Mesenteric fat pad (tissue), 1 donor: ENCODE results near the gene SGMS2. TPM values are rescaled to one million over a fixed set of nuclear protein-coding genes. Genes with fewer than 3 reads are reported as not detected.

ENCODE experiments used
- DNase-seq: peaks from one replicate; pipeline ENCODE4 v3.0.0-alpha.2; 2020; ENCODE audit warnings: low spot score
- long read RNA-seq: library from polyadenylated mRNA; unstranded; transcript quantifications from one replicate; pipeline ENCODE4 v2.0.0, GENCODE V29; 2020
- total RNA-seq: library from RNA; stranded (reverse); fragmentation: NEBNext Ultra II Directional; extraction: Animal tissue kit (Norgen Biotek cat#: 25700); gene quantifications from one replicate; pipeline ENCODE4 v1.2.1, GENCODE V29; 2021
- donor health status: DM: yes; HTN: yes; CAD: no.

The SGMS2 gene
- 26.3 TPM for total RNA-seq
- long read RNA-seq, full-length matches to known transcripts: 1 of 6 reads
- long read RNA-seq, partial matches to known transcripts: 0 of 6 reads
- long read RNA-seq, other reads (novel, unspliced or antisense): 5 of 6 reads

DNA sequence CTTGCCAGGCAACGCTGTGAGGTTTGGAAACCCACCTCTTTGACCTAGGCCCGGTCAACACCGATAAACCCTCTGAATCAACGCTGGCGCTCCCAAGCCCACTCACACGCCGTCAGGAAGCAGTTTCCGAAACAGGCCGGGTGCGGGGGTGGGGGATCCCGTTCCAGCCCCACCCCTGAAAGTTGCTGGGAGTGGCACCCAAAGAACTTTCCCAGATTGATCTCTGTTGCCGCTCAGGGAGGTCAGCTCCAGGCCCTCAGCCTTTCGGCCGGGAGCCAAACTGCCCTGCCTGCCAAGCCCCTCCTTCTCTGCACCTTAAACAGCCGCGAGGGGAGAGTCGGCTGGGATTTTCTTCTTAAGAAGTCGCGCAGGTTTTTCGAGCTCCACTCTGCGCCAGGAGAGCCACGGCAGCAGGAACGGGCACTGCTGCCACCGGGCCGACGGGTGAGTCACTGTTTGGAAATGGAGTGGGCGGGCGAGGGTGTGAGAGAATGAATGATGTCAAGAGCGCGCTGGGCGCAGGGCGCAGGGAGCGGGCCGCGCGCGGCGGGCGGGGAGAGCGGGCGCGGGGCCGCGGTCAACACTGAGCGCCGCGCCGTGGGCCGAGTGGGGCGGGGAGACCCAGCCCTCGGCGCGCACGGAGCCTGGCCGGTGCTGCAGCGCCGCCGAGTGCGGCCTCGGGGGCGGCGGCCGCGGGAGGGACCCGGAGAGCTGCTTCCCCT, at the start of gene SGMS2:
Gene SGMS2 (plus strand): TSS at position 583 of the 722 bp plus-strand sequence. CDS start 70,622 bp downstream, outside the sequence.
- peak; percentile 97 for DNase-seq

- DNase-seq: no peak
Observed at GRCh38 chr4:107777890-107778289, 46.8 kb upstream of the SGMS2 start.

- no peak for DNase-seq
Observed at GRCh38 chr4:107778784-107779530, 45.8 kb upstream of the SGMS2 start.

DNA sequence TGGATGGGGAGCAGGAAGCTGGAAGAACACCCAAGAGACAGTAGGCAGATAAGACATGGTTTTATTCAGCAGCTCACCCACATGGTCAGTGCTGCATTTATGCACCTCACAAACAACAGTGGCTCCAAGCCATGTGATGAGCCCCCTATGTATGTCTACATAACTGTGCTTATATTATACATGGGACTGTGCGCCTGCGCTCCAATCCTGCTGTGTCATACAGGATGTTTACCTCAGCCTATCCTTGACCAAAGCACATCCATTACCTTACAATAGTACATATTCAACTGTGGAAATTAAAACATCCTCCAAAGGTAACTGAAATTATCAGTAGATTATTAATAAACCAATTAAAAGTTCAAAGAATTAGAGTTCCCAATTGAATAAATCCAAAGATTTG, 44.1 kb upstream of the SGMS2 start:
- DNase-seq: no peak

DNA sequence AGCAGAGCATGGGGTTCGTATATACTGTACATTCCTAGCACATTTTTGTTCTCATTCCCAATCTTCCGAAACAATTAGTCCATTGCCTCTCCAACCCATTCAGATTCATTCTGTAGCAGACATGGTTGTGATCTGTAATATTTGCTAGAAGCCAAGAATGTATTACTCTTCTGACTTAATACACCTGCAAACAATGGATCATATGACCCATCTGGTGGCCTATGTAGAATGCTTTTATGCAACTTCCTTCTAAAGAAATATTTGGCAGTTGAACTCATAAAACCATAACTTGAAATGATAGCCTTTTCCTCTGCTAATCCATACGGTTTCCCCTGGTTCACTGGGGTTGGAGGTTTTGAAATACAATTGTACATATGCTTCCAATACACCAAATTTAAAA, 32.8 kb upstream of the SGMS2 start:
- no peak for DNase-seq

DNA sequence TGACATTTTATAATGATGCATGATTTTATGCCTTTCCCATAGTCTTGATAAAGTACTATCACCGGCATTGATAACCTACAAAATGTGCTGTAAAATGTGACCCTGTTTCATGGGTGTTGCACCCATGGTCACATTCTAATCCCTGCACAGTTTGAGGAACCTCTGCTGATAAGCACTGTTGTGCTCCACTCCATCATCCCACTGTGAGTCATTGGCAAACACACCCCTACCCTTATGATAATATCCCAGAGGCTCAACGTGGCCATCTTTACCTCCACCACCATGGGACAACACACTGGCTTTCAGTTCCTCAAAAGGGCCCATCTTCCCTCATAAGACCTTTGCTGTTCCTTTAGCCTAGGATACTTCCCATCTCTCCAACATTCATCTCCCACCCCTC, 32.0 kb upstream of the SGMS2 start:
- no peak for DNase-seq

- DNase-seq: no peak
Observed at GRCh38 chr4:107793996-107794395, 30.7 kb upstream of the SGMS2 start.

DNA sequence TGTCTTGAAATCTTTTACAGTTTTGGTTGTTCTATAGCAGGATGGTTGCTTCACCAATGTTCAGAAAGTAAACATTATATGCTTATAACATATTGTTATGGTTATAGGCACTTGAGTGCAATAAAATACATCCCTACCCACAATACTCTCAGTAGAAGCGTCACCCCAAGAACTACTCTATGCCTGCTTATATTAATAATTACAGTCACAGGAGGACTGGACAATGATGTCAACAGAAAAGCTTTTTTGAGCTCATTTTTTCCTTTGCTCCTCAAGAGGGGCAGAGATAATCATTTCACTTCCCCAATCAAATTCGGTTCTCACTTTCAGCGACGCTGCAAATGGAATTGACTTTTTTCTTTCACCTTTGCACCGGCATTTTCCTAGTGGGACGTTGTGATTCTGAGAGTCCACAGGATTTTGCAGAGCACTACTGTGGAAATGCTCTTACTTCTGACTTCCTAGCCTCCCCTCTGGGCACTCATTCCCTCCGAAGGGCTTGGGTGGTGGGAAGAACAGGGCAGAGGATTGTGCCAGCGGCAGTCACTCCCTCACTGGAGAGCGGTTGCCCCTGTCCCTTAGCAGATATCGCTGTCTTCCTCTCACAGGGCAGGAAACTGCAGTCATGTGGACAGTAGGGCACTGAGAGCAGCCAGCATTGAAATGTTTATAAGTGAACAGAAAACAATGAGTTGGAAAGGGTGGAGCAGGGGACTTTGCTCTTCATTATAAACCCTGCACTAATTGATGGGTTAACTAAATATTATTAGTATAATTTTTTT, 24.9 kb upstream of the SGMS2 start:
- DNase-seq: no peak

- no peak for DNase-seq
Observed at GRCh38 chr4:107800706-107801105, 24.0 kb upstream of the SGMS2 start.

- no peak for DNase-seq
Observed at GRCh38 chr4:107801766-107802211, 22.9 kb upstream of the SGMS2 start.

DNA sequence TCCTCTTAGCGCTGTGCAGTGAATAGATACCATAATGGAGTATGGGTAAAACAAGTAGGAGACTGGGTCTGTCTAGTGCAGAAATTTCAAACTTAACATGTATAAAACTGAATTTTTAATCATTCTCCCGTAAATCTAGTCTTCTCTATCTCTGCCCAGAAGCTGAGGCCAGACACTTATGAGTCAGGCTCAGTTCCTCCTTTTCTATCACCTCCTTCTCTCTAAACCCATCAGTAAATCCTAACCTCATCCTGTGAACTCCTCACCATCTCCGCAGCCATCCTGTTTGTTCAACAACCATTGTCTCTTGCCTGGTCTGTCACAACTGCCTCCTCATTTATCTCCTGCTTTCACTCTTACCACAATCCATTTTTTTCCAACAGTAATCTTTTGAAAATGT, 19.8 kb upstream of the SGMS2 start:
- DNase-seq: no peak

DNA sequence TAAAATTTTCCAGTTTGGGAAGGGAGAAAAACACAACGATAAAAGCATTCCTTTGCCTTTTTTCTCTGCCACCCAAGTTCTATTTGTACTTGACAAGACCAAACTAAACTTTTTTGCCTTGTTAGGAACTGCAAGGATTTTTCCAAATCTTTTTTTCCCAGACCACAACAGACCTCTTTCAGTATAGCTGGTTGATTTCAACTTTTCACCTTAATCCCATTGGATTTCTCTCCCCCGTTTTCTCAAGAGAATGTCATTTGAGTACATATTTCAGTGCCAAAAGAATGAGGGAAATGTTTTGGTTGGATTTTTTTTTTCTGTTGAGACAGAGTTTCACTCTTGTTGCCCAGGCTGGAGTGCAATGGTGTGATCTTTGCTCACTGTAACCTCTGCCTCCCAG, 18.5 kb upstream of the SGMS2 start:
- no peak for DNase-seq

GRCh38 chr4:107808572-107808971, 16.2 kb upstream of the SGMS2 start:
- no peak for DNase-seq

GRCh38 chr4:107809210-107809609, 15.5 kb upstream of the SGMS2 start:
- DNase-seq: no peak

GRCh38 chr4:107814758-107815157, 10.0 kb upstream of the SGMS2 start:
- no peak for DNase-seq

DNA sequence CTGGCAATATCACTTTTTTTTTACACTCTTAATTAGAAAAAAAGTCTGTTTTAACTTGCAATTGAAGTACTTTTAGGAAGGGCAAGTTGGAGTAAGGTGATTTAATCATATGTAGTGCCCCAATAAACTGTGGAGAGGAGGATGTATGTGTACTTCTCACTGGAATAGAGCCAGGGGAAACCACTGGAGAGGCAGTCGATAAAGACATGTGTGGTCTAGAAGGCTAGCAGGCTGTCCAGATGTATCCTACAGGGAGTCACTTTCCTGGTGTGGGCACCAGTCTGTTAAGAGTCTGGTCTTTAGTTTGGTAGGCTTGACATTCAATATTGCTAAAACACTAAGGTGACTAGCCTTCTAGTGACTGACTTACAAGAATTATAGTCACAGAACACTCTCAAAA, 9.6 kb upstream of the SGMS2 start:
- no peak for DNase-seq

GRCh38 chr4:107818301-107818910, 6.3 kb upstream of the SGMS2 start:
- no peak for DNase-seq

DNA sequence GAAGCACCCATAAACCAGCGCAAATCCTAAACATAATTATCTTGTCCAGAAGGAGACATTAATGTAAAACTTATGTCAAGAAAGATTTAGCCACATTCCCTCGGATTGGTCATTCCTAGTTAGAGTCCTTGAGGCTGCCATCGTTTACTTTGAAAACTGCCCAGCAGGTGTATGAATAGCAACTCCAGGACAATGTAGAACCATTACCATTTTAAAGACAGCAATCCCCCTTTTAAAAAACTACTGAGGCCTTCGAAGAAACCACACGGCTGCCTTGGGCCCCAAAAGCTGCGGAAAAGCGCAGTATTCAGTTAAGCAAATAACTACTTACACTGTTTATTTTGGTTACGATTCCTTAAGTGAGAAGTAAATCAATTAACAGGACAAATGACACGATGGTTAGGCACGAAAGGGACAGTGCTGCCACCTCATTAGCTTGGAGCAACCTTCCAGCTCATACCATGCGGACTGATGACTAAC, 822 bp upstream of the SGMS2 start:
- DNase-seq: no peak

DNA sequence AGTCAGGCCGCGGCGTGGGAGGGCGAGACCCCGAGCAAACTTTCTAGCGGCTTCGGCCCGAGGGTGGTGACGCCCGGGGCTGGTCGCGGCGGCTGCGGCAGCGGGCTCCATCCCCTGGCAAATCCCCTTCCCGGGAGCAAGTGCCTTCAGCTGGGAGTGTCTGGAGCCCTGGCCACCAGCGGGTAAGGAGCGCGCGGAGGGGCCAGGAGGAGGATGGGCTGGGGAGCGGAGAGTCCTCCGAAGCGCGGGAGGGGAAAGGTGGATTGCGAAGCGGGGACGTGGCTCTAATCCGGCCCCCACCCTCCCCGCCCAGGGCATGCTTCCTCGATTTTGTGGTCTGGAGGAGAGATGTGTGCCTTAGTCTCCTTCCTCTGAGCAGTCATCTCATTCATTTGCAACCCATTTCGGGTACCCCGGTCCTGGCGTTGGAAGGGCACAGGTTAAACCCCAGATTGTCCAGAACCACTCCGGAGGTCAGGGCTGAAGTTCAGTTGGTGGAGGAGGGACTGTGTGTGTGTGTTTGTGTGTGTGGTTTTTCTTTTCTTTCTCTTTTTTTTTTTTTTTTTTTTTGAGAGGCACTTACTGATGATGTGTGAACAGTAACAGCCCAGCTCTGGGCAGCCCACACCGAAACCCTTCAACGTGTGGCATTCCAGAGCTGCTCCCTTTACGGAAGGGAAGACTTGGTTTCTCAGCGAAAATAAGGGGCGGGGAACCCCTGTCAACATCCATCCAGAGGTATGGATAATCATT, 516 bp downstream of the SGMS2 start:
- DNase-seq: peak; percentile 90

DNA sequence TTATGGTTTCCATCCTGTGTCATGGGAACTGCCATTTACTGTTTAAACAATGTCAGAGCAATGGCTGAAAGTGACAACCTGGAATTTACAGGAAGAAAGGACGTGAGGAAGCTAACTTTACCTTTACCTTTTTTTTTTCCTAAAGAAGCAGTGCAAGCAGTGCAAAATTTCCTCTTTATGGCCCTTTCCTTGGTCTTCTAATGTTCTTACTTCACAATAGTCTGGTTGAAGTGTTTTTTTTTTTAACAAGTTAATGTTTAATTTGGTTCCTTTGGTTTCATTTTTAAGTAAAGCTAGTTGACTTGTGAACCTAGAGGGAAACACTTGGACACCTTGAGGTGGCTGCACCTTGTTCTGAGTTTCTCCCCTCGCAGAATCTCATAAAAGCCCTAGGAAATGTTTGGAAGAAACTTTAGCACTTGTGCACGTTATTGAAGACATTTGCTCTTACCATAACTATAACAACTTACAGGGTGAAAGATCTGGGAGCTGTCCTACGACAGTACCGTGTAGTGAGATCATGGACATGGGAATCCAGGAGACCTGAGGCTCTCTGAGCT, 1.8 kb downstream of the SGMS2 start:
- no peak for DNase-seq
